GM23338 (cell line): Measurements from ENCODE around the gene THADA.

ENCODE experiments used
- CTCF ChIP-seq, 2 experiments: fragments of 200-600 bp in 1 of 2; sonication (generic) in 1 of 2; conservative IDR thresholded peaks; 2 replicates each; pipeline versions ENCODE4 v1.5.1 to v1.6.1; 2016 to 2017; ENCODE audit warnings: antibody characterized with exemption in 2 of 2, low read depth in 2 of 2, mild to moderate bottlenecking in 2 of 2, moderate library complexity in 1 of 2
- ETS1 ChIP-seq: IDR thresholded peaks from 2 replicates; pipeline ENCODE4 v1.6.1; 2016; ENCODE audit warnings: antibody characterized with exemption
- EZH2 ChIP-seq: fragments of 200-600 bp; sonication (generic); IDR thresholded peaks from one replicate; pipeline ENCODE4 v1.8.0; 2017; ENCODE audit warnings: antibody characterized with exemption, mild to moderate bottlenecking, low read depth; ENCODE audit not compliant: unreplicated experiment
- EZH2phosphoT487 ChIP-seq: fragments of 200-600 bp; sonication (generic); IDR thresholded peaks from one replicate; pipeline ENCODE4 v1.8.1; 2018; ENCODE audit warnings: antibody characterized with exemption; ENCODE audit not compliant: unreplicated experiment
- NANOG ChIP-seq: IDR thresholded peaks from 2 replicates; pipeline ENCODE4 v1.6.1; 2016; ENCODE audit warnings: antibody characterized with exemption, borderline replicate concordance
- POLR2AphosphoS5 ChIP-seq: IDR thresholded peaks from 2 replicates; pipeline ENCODE4 v1.6.1; 2016; ENCODE audit warnings: antibody characterized with exemption, low read depth
- REST ChIP-seq: IDR thresholded peaks from one replicate; pipeline ENCODE4 v1.6.1; 2018; ENCODE audit warnings: antibody characterized with exemption; ENCODE audit not compliant: unreplicated experiment

GRCh38 chr2:43347746-43348145 lies 248.1 kb downstream of the THADA start:
- TF ChIP-seq CTCF (conservative IDR thresholded peaks at IDR 0.05; ENCODE audit: low read depth in 2 of 2) (no peak), NANOG (no peak), POLR2AphosphoS5 (no peak), REST (no peak), EZH2phosphoT487 (no peak), EZH2 (no peak), ETS1 (no peak)
